GM19438 (cell line): ENCODE data around the gene UTF1.
"Not testable (repeated sequence)": the region's sequence is repeated elsewhere in the genome, so short reads cannot be mapped to it uniquely, and the experiment has no call there.

Experiments used
- ATAC-seq: cut with Tn5 transposase; IDR thresholded peaks from one replicate; pipeline ENCODE4 v1.9.1; 2021; ENCODE audit warnings: low read depth; ENCODE audit not compliant: unreplicated experiment

Gene UTF1

GRCh38 chr10:133224756-133225372 is 5.2 kb upstream of the UTF1 start:
- no peak for ATAC-seq

GRCh38 chr10:133225707-133226191 is 4.3 kb upstream of the UTF1 start:
- ATAC-seq = no peak

- ATAC-seq = no peak
Observed at GRCh38 chr10:133226251-133226808, 3.7 kb upstream of the UTF1 start.

- no peak for ATAC-seq
Observed at GRCh38 chr10:133227256-133227655, 2.8 kb upstream of the UTF1 start.

- ATAC-seq = no peak
Observed at GRCh38 chr10:133229265-133230043, 563 bp upstream of the UTF1 start.

GRCh38 chr10:133230387-133231195 is 574 bp downstream of the UTF1 start:
- no peak for ATAC-seq

- no peak for ATAC-seq
Observed at GRCh38 chr10:133231244-133231945, 1.4 kb downstream of the UTF1 start.

GRCh38 chr10:133231946-133232574 is 2.0 kb downstream of the UTF1 start:
- ATAC-seq = no peak

- ATAC-seq = not testable (repeated sequence)
Observed at GRCh38 chr10:133234796-133235195, 4.8 kb downstream of the UTF1 start.

- no peak for ATAC-seq
Observed at GRCh38 chr10:133235265-133235855, 5.3 kb downstream of the UTF1 start.

GRCh38 chr10:133235932-133236331 is 5.9 kb downstream of the UTF1 start:
- ATAC-seq = no peak

GRCh38 chr10:133236401-133237240 is 6.6 kb downstream of the UTF1 start:
- no peak for ATAC-seq

- no peak for ATAC-seq
Observed at GRCh38 chr10:133237241-133237587, 7.2 kb downstream of the UTF1 start.

GRCh38 chr10:133237588-133238465 is 7.8 kb downstream of the UTF1 start, which contains the start of gene VENTX:
Gene VENTX, plus strand, starts transcription at chr10:133237855. Its CDS starts 60 bp downstream, at chr10:133237915.
- no peak for ATAC-seq

- no peak for ATAC-seq
Observed at GRCh38 chr10:133238466-133238804, 8.4 kb downstream of the UTF1 start.

- no peak for ATAC-seq
Observed at GRCh38 chr10:133239990-133240389, 10.0 kb downstream of the UTF1 start.

- peak; percentile 54 for ATAC-seq
Observed at GRCh38 chr10:133241501-133242205, 11.6 kb downstream of the UTF1 start.
